Mesenteric fat pad (tissue), 1 donor: ENCODE results near the gene RPRD1B. TPM values are rescaled to one million over a fixed set of nuclear protein-coding genes. Genes with fewer than 3 reads are reported as not detected.

Source experiments
- DNase-seq: peaks from one replicate; pipeline ENCODE4 v3.0.0-alpha.2; 2020; ENCODE audit warnings: low spot score
- long read RNA-seq: library from polyadenylated mRNA; unstranded; transcript quantifications from one replicate; pipeline ENCODE4 v2.0.0, GENCODE V29; 2020
- total RNA-seq: library from RNA; stranded (reverse); fragmentation: NEBNext Ultra II Directional; extraction: Animal tissue kit (Norgen Biotek cat#: 25700); gene quantifications from one replicate; pipeline ENCODE4 v1.2.1, GENCODE V29; 2021
- donor health status: DM: yes; HTN: yes; CAD: no.

Gene RPRD1B
- total RNA-seq: 24.4 TPM
- long read RNA-seq, transcript RPRD1B-201 (7 exons, 3,874 nt): major isoform, 5 of 12 reads
- long read RNA-seq, partial matches to known transcripts: 2 of 12 reads
- long read RNA-seq, other reads (novel, unspliced or antisense): 5 of 12 reads

DNA sequence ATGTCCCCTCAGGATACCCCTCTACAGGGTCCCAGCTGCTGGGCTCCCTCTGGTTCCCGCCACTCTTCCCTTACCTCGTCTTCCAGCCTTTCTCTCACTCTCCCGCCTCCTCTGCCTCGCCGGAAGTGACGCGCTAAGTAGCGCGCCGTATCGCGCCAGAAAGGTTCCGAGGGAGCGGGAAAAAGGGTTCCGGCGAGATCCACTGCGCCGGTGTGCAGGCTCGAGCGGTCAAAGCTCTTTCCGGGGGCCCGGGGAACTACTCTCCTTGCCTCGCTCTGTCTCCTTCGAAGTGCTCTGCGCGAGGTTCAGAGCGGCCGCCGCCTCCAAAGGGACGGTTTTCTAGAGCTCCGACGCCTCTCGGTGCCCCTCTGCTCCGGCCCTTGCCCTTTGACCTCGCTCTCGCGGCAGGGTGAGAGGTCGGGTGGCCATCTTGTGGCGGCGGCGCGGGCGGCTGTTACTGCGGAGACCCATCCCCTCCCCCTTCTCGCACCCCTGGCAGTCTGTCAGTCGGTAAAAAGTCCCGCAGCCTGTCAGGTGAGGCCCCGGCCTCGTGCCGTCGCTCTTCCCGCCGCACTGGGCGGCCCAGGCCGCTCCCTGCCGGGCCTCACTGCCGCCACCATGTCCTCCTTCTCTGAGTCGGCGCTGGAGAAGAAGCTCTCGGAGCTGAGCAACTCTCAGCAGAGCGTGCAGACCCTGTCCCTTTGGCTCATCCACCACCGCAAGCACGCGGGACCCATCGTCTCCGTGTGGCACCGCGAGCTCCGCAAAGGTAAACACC lies at the start of gene RPRD1B, which contains the start of gene TTI1:
RPRD1B (plus strand) TSS at position 417 of the 778 bp plus-strand sequence; CDS start at position 619, 202 bp downstream.
TTI1 (minus strand) TSS at position 127 of the 778 bp plus-strand sequence. CDS start 19,640 bp downstream, outside the sequence.
- peak; percentile 96 for DNase-seq

GRCh38 chr20:37984018-37984785 lies 49.3 kb upstream of the RPRD1B start:
- DNase-seq: no peak

GRCh38 chr20:37986044-37986858 lies 47.3 kb upstream of the RPRD1B start:
- DNase-seq: no peak

DNA sequence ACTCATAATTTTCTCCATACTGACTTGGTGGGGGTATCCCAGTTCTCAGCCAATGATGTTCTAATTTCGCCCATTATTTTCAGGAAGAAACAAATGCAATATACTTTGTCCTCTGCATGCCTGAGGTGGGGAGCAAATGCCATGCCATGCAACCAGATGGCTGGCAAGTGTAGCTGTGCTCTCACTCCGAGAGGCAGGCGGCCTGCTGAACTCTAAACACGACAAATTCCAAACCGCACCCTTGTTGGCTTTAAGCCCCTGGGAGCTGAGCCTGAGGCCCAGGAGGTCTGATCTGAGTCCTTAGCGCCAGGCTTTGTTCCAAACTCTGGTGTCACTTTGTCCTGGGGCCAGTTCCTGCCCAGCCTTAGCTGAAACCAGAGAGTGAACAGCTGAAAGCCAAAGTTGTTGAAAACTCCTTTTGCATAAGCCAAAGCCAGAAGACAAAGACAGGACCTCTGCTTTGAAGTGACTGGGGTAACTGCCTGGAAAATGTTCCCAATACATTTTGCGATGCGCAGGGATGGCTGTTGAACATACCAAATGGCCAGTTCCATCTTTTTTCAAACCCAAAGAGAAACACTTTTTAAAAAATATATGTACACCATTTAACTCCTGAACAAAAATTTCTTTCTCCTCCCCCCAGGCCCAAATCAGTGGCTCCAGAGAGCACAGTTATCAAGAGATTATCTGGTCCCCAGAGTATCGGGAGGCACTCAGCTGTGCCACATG lies 46.5 kb upstream of the RPRD1B start:
- no peak for DNase-seq

GRCh38 chr20:37987602-37988290 lies 45.8 kb upstream of the RPRD1B start:
- DNase-seq: no peak

GRCh38 chr20:37988306-37988954 lies 45.1 kb upstream of the RPRD1B start:
- no peak for DNase-seq

GRCh38 chr20:37989601-37990295 lies 43.8 kb upstream of the RPRD1B start:
- no peak for DNase-seq

GRCh38 chr20:37990571-37991151 lies 42.9 kb upstream of the RPRD1B start:
- DNase-seq: no peak

- DNase-seq: no peak
Measured at GRCh38 chr20:37991157-37991866, 42.2 kb upstream of the RPRD1B start.

- DNase-seq: no peak
Measured at GRCh38 chr20:37991908-37992307, 41.6 kb upstream of the RPRD1B start.

DNA sequence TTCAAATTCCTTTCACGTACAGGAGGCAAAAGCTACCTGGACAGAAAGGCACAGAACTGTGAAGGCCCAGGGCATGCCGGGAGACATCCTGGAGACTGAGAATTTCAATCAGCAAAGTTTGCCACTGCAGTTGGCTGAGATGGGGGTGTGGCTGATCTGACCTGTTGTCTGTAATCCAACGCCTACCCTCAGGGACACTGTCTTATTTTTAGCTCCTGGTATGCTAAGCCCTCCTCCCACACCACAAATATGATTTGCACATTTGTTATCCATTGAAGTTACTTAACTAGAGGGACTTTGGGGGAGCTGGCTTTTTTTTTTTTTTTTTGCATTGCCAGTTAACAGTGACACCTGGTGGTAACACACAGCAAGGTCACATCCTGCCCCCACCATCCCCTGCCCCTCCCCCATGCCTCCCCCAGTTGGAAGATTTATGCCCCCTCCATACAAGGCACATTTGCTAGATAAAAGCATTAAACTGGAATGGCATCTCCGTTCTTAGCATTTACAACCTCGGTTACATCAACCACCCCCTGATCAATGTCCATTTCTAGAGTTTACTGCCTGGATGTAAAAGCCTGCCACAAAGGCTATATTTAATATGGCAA lies 40.6 kb upstream of the RPRD1B start:
- DNase-seq: no peak

DNA sequence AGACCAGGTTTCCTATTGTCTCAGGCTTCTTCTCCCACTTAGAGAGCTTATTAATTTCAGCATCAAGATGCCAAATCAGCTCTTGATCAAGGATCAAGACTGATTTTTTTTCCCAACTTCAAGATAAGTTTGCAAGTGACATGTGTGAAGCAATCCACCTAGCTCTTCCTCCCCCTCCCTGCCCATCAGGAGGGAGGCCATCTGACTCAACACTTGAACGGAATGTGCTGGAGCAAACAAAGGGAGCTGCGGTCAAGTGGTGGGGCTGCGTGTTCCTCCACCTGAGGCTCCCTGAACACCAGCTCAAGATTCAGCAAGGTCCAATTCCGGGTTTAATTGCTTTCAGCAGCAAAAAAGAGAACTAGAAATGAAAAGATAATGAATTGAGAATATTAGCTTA lies 39.0 kb upstream of the RPRD1B start:
- no peak for DNase-seq

- no peak for DNase-seq
Measured at GRCh38 chr20:37995856-37996605, 37.5 kb upstream of the RPRD1B start.

GRCh38 chr20:37997516-37997915 lies 36.0 kb upstream of the RPRD1B start:
- DNase-seq: no peak

- no peak for DNase-seq
Measured at GRCh38 chr20:37999526-38000263, 33.9 kb upstream of the RPRD1B start.

DNA sequence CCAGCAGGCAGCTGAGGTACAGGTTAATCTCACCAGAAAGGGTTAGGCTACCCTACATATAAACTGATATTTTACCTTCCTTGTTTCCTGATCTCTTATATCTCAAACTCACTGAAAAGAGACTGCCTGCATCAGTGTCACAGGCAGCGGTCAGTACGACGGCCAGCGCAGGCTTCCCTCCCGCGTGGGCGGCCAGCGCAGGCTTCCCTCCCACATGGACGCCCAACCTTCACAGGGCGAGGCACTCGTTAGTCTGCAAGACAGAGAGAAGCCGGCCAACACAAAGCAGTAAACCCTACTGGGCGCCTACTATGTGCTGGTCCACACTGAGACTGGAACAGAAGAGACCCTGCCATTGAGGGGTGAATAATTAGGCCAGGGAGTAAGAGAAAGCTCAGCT lies 33.3 kb upstream of the RPRD1B start:
- DNase-seq: no peak
